Measurements from ENCODE around the gene TIGD4.

The TIGD4 gene

GRCh38 chr4:152780267-152780778 lies 793 bp upstream of the TIGD4 start:
- TF ChIP-seq CTCF (IDR thresholded peaks at IDR 0.05; ENCODE audit: low read depth, low read length): no peak
- Histone ChIP-seq H3K4me3 (ENCODE audit: low read depth, low read length) (peak overlapping the region; percentile 75), H3K9me3 (ENCODE audit: severe bottlenecking) (no peaks in the 10 kb centered on the region)

GRCh38 chr4:152778656-152779512 lies 646 bp downstream of the TIGD4 start:
- no peak for TF ChIP-seq CTCF (IDR thresholded peaks at IDR 0.05; ENCODE audit: low read depth, low read length)
- Histone ChIP-seq H3K36me3 (peaks cover 11% of the 10 kb centered on the region), H3K4me3 (ENCODE audit: low read depth, low read length) (peak overlapping the region; percentile 75), H3K9me3 (ENCODE audit: severe bottlenecking) (no peaks in the 10 kb centered on the region), H3K27me3 (ENCODE audit: insufficient read depth, low read depth, severe bottlenecking) (no peaks in the 10 kb centered on the region), H3K27ac (peak overlapping the region; percentile 86)
- DNase-seq: peak; percentile 53

More at GRCh38 chr4:152780267-152780778, 793 bp upstream of the TIGD4 start:
- peak; percentile 41 for DNase-seq
- H3K27me3 ChIP-seq (ENCODE audit: insufficient read depth, low read depth, severe bottlenecking): no peaks in the 10 kb centered on the region
- H3K27ac ChIP-seq: peak overlapping the region; percentile 86
- peaks cover 11% of the 10 kb centered on the region for H3K36me3 ChIP-seq

GRCh38 chr4:152777488-152777887 lies 2.0 kb downstream of the TIGD4 start:
- Histone ChIP-seq H3K27ac (no peak overlapping the region), H3K9me3 (ENCODE audit: severe bottlenecking) (no peaks in the 10 kb centered on the region), H3K27me3 (ENCODE audit: insufficient read depth, low read depth, severe bottlenecking) (no peaks in the 10 kb centered on the region), H3K36me3 (peaks cover 4% of the 10 kb centered on the region), H3K4me3 (ENCODE audit: low read depth, low read length) (no peak overlapping the region)
- DNase-seq: no peak
- TF ChIP-seq CTCF (IDR thresholded peaks at IDR 0.05; ENCODE audit: low read depth, low read length): no peak

- no peak for DNase-seq
- TF ChIP-seq CTCF (IDR thresholded peaks at IDR 0.05; ENCODE audit: low read depth, low read length): no peak
- no peaks in the 10 kb centered on the region for H3K27me3 ChIP-seq (ENCODE audit: insufficient read depth, low read depth, severe bottlenecking)
- no peak overlapping the region for H3K4me3 ChIP-seq (ENCODE audit: low read depth, low read length)
- no peak overlapping the region for H3K27ac ChIP-seq
- H3K9me3 ChIP-seq (ENCODE audit: severe bottlenecking): no peaks in the 10 kb centered on the region
- H3K36me3 ChIP-seq: peaks cover 1% of the 10 kb centered on the region
Measured at GRCh38 chr4:152776352-152776751, 3.2 kb downstream of the TIGD4 start.

- H3K4me3 ChIP-seq (ENCODE audit: low read depth, low read length): no peak overlapping the region
- DNase-seq: no peak
- no peaks in the 10 kb centered on the region for H3K36me3 ChIP-seq
- H3K9me3 ChIP-seq (ENCODE audit: severe bottlenecking): no peaks in the 10 kb centered on the region
- H3K27ac ChIP-seq: no peak overlapping the region
- no peaks in the 10 kb centered on the region for H3K27me3 ChIP-seq (ENCODE audit: insufficient read depth, low read depth, severe bottlenecking)
- TF ChIP-seq CTCF (IDR thresholded peaks at IDR 0.05; ENCODE audit: low read depth, low read length): no peak
Measured at GRCh38 chr4:152773953-152774352, 5.6 kb downstream of the TIGD4 start.
